ENCODE results near the gene STK11IP.
"Not testable (repeated sequence)": the region's sequence is repeated elsewhere in the genome, so short reads cannot be mapped to it uniquely, and the experiment has no call there.

The STK11IP gene

DNA sequence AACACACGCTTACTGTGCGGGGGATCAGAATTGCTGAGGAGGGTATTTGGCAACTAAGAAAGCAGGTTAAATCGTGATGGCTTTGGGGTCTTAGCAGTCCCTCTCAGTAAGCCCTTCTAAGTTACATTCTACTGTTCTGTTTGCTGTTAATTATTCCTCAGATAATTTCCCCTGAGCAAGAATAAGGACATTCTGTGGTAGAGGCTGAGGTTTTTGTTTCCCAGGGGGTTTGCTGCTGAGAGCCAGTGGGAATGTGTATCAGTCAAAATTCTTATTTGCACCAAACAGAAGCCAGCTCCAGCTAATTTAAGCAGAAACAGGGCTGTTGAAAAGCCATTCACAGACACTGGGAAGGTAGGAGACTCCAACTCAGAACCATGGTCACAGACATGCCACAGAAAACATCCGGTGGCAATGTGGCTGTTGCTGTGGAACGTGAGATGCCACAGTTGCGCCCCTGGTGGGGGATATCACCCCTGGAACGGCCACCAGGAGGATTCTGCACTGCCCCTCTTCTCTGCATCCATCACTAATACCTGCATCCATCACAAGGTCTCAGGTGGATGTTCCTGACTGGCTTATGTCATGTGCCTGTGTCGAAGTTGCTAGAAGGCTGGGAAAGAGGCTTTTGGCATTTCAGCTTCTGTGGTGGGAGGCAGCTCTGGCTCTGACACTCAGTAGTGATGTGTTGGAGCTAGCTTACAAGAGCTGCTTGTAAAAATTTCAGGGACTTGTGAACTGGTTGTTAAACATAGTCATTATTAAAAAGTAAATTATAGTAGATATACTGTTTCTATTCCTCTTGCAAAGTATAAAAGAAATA, 53.0 kb downstream of the STK11IP start:
- DNase-seq (ENCODE audit: low read depth): no peak

DNA sequence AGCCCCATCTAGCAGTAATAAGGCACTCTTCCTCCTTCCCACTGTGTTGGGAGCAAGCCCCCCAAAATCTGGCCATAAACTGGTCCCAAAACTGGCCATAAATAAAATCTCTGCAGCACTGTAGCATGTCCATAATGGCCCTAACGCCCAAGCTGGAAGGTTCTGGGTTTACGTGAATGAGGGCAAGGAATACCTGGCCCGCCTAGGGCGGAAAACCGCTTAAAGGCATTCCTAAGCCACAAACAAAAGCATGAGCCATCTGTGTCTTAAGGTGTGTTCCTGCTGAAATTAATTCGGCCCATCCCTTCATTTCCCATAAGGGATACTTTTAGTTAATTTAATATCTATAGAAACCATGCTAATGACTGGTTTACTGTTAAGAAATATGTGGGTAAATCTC, 54.0 kb downstream of the STK11IP start:
- DNase-seq (ENCODE audit: low read depth): not testable (repeated sequence)

GRCh38 chr2:219656526-219656925, 58.9 kb downstream of the STK11IP start:
- DNase-seq (ENCODE audit: low read depth): no peak

- DNase-seq (ENCODE audit: low read depth): no peak
Measured at GRCh38 chr2:219658196-219658846, 60.7 kb downstream of the STK11IP start.

- no peak for DNase-seq (ENCODE audit: low read depth)
Measured at GRCh38 chr2:219658874-219659273, 61.2 kb downstream of the STK11IP start.

- no peak for DNase-seq (ENCODE audit: low read depth)
Measured at GRCh38 chr2:219661197-219661954, 63.7 kb downstream of the STK11IP start.

DNA sequence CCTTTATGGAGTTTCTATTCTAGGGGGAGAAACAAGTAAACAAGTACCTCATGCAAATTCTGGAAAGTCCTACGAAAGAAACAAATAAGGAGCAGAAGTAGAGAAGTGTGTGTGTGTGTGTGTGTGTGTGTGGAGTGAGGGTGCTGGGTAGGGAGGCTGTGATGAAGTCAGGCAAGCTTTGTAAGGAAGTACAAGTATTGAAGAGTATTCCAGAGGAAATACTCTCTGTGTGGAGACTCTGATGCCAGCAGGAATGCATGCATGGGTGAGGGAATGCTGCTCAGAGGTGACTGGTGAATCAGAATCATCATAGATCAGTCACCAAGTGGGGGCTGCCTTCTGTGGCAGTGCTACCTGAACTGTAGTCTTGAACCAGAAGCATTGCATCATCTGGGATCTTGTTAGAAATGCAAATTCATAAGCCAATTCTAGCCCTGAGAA, 64.3 kb downstream of the STK11IP start:
- no peak for DNase-seq (ENCODE audit: low read depth)

DNA sequence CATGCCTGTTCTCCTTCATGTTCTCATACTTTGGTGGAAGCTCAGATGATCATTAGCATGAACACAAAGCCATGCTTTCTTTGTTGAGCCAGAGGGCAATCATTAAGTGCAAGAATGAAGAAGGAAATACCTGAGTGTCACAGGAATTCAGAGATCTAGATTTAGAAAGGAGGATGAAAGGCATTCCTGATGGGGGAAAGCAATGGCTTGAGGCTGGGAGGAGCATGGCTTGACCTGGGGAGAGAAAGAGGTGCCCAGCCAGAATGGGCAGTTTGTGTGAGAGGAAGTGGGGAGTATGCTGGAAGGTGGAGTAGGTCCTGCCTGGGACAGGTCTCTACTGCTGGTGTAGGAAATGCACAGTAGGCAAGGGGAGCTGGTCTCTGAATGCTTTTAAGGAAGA, 64.9 kb downstream of the STK11IP start:
- no peak for DNase-seq (ENCODE audit: low read depth)

DNA sequence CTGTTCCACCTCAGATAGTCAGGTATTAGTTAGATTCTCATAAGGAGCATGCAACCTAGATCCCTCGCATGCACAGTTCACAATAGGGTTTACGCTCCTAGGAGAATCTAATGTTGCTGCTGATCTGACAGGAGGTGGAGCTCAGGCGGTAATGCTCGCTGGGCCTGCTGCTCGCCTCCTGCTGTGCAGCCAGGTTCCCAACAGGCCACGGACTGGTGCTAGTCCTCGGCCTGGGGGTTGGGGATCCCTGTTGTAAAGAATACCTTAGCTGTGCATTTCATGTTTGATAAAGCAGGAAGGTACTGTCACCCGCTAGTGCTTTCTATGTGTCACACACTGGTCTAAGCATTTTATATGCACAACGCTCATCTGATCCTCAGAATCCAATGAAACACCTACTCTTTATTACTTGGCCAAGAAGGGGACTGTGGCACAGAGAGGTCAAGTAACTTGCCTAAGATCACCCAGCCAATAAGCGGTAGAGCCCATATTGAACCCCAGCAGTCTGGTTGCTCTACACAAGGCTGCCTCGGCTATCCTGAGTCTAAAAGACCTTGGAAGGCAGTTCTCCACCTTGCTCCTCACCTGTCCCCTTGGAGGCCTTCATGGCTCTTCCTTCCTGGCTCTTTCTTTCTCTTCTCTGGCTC, 65.6 kb downstream of the STK11IP start:
- DNase-seq (ENCODE audit: low read depth): no peak

GRCh38 chr2:219664041-219664440, 66.4 kb downstream of the STK11IP start:
- no peak for DNase-seq (ENCODE audit: low read depth)

DNA sequence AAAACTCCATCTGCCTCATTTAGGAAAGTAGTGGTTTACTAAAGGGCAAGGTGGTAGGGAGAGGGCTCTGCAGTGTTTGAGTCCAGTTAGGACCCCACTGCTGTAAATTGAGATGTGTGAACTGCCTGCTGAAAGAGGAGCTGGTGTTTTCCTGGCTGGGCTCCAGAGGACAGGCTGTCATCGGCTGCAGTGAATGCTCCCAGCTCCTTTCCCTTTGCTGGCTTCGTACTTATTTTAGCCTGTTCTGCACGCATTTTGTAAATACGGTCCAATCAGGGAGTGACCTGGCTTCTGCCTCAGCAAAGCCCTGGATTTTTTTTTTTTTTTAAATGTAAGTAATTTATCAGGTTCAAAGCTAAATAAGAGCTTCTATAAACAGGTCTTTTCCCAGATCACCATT, 67.3 kb downstream of the STK11IP start:
- no peak for DNase-seq (ENCODE audit: low read depth)

DNA sequence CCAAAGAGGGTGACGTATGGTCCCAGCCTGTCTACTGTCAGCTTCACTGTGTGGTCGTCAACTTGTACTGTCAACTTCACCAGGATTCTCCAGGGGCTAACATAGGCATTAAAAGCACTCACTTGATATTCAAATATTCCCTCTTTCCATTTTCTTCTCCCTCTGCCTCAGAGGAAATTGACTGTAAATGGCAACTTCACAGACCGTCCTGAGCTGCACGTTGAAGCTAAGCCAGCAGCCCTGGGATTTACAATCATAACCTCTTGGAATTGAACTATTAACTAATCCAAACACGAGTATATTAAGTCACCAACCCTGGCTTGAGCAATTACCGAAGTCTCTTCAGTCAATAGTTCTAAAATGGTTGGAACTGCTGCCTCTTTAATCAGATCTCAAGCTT, 68.3 kb downstream of the STK11IP start:
- DNase-seq (ENCODE audit: low read depth): no peak
